ENCODE measurements around the gene SEZ6. TPM values are rescaled to one million over a fixed set of nuclear protein-coding genes. Genes with fewer than 3 reads are reported as not detected.

The SEZ6 gene
- total RNA-seq, 1 donor from 2014 or later, result not detected

GRCh38 chr17:29038085-29038795, 32.4 kb upstream of the SEZ6 start:
- FAIRE-seq (no peak), DNase-seq (ENCODE audit: low read depth) (no peak)
- Histone ChIP-seq H3K4me3 (ENCODE audit: low read depth, low read length) (no peak overlapping the region), H3K27me3 (ENCODE audit: control insufficient read depth, insufficient read depth, low read length) (peaks cover 11% of the 10 kb centered on the region), H3K36me3 (ENCODE audit: control insufficient read depth, insufficient read depth, low read length) (no peaks in the 10 kb centered on the region)
- no peak for TF ChIP-seq CTCF (IDR thresholded peaks at IDR 0.05; ENCODE audit: insufficient read depth, low read length, severe bottlenecking)

- Histone ChIP-seq H3K36me3 (ENCODE audit: control insufficient read depth, insufficient read depth, low read length) (no peaks in the 10 kb centered on the region), H3K4me3 (ENCODE audit: low read depth, low read length) (no peak overlapping the region), H3K27me3 (ENCODE audit: control insufficient read depth, insufficient read depth, low read length) (peaks cover 11% of the 10 kb centered on the region)
- DNase-seq (ENCODE audit: low read depth) (no peak), FAIRE-seq (no peak)
- TF ChIP-seq CTCF (IDR thresholded peaks at IDR 0.05; ENCODE audit: insufficient read depth, low read length, severe bottlenecking), result no peak
These were observed 31.9 kb upstream of the SEZ6 start for GRCh38 chr17:29037739-29038084.

GRCh38 chr17:29036584-29036983, 30.8 kb upstream of the SEZ6 start:
- H3K27me3 ChIP-seq (ENCODE audit: control insufficient read depth, insufficient read depth, low read length), result peaks cover 18% of the 10 kb centered on the region
- TF ChIP-seq CTCF (IDR thresholded peaks at IDR 0.05; ENCODE audit: insufficient read depth, low read length, severe bottlenecking), result no peak
- no peak overlapping the region for H3K4me3 ChIP-seq (ENCODE audit: low read depth, low read length)
- DNase-seq (ENCODE audit: low read depth) (no peak), FAIRE-seq (no peak)
- no peaks in the 10 kb centered on the region for H3K36me3 ChIP-seq (ENCODE audit: control insufficient read depth, insufficient read depth, low read length)

- TF ChIP-seq CTCF (IDR thresholded peaks at IDR 0.05; ENCODE audit: insufficient read depth, low read length, severe bottlenecking), result no peak
- DNase-seq (ENCODE audit: low read depth), result no peak
- H3K36me3 ChIP-seq (ENCODE audit: control insufficient read depth, insufficient read depth, low read length), result no peaks in the 10 kb centered on the region
- FAIRE-seq, result no peak
- H3K27me3 ChIP-seq (ENCODE audit: control insufficient read depth, insufficient read depth, low read length), result peaks cover 20% of the 10 kb centered on the region
- H3K4me3 ChIP-seq (ENCODE audit: low read depth, low read length), result no peak overlapping the region
These were observed 28.7 kb upstream of the SEZ6 start for GRCh38 chr17:29034510-29034909.

GRCh38 chr17:29032857-29033197, 27.0 kb upstream of the SEZ6 start:
- no peaks in the 10 kb centered on the region for H3K36me3 ChIP-seq (ENCODE audit: control insufficient read depth, insufficient read depth, low read length)
- no peak for FAIRE-seq
- no peak for DNase-seq (ENCODE audit: low read depth)
- TF ChIP-seq CTCF (IDR thresholded peaks at IDR 0.05; ENCODE audit: insufficient read depth, low read length, severe bottlenecking), result no peak
- H3K4me3 ChIP-seq (ENCODE audit: low read depth, low read length), result no peak overlapping the region
- peaks cover 17% of the 10 kb centered on the region for H3K27me3 ChIP-seq (ENCODE audit: control insufficient read depth, insufficient read depth, low read length)
